Measurements from ENCODE around the gene ASB12.

DNA sequence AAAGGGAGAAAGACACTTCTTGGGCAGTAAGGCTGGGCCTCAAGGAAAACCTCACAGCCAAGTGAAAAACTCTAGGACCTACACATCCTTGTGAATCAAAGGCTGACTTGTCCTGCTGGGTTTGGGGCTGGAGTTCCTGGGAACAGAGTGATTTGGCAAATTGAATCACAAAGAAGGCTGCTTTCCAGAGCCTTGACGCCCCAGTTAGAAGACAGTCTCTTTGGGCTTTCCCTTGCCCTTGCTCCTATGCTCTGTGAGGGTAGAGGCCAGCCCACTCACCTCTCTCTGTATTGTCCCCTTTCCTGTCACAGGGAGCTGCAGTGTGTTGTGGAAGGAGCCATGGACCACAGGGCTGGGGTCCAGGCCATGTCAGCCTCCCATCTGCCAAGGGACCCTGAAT, 34.5 kb downstream of the ASB12 start:
- TF ChIP-seq, protein P1, sequence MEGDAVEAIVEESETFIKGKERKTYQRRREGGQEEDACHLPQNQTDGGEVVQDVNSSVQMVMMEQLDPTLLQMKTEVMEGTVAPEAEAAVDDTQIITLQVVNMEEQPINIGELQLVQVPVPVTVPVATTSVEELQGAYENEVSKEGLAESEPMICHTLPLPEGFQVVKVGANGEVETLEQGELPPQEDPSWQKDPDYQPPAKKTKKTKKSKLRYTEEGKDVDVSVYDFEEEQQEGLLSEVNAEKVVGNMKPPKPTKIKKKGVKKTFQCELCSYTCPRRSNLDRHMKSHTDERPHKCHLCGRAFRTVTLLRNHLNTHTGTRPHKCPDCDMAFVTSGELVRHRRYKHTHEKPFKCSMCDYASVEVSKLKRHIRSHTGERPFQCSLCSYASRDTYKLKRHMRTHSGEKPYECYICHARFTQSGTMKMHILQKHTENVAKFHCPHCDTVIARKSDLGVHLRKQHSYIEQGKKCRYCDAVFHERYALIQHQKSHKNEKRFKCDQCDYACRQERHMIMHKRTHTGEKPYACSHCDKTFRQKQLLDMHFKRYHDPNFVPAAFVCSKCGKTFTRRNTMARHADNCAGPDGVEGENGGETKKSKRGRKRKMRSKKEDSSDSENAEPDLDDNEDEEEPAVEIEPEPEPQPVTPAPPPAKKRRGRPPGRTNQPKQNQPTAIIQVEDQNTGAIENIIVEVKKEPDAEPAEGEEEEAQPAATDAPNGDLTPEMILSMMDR (conservative IDR thresholded peaks at IDR 0.05; ENCODE audit: low read depth, low read length): no peak
- TF ChIP-seq EZH2 (IDR thresholded peaks at IDR 0.05; ENCODE audit: borderline replicate concordance, low read depth, low read length, poor library complexity, severe bottlenecking): no peak

Measured in A673 (cell line).